ENCODE results near the gene NR2F1.

- TF ChIP-seq POLR2A (IDR thresholded peaks at IDR 0.05; ENCODE audit: low read depth, low read length) (no peak), TAF1 (IDR thresholded peaks at IDR 0.05; ENCODE audit: borderline replicate concordance, low read depth, low read length) (no peak), POLR2AphosphoS5 (IDR thresholded peaks at IDR 0.05; ENCODE audit: low read depth, low read length) (no peak)
Observed at GRCh38 chr5:93608855-93609254, 25.8 kb downstream of the NR2F1 start.

All from GM12892 (cell line).